GM12872 (cell line): ENCODE data around the gene APBB3.

Experiments used
- CTCF ChIP-seq: IDR thresholded peaks from 3 replicates; pipeline ENCODE4 v1.5.1; 2011; ENCODE audit warnings: low read depth, mild to moderate bottlenecking, low read length, moderate library complexity; ENCODE audit not compliant: insufficient read depth

The APBB3 gene

DNA sequence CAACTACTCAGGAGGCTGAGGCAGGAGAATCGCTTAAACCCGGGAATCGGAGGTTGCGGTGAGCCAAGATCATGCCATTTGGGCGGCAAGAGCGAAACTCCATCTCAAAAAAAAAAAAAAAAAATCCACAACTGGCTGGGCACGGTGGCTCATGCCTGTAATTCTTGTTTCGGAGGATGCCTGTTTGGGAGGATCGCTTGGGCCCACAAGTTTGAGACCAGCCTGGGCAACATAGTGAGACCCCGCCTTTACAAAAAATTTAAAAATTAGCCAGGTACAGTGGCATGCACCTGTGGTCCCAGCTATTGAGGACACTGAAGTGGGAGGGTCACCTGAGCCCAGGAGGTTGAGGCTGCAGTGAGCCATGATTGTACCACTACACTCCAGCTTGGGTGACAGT is 18.8 kb downstream of the APBB3 start:
- no peak for TF ChIP-seq CTCF

DNA sequence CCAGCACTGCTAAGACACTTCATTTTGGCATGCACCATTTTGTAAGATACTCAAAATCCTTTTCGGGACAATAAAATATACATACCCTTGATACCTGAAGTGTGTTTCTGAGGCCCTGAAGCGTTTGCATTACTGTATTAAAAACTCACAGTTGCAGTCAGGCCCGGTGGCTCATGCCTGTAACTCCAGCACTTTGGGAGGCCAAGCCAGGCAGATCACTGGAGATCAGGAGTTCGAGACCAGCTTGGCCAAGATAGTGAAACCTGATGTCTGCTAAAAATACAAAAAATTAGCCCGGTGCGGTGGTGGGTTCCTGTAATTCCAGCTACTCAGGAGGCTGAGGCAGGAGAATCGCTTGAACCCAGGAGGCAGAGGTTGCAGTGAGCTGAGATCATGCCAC is 19.4 kb downstream of the APBB3 start:
- no peak for TF ChIP-seq CTCF

- no peak for TF ChIP-seq CTCF
These were observed 21.4 kb downstream of the APBB3 start for GRCh38 chr5:140542972-140543371.

DNA sequence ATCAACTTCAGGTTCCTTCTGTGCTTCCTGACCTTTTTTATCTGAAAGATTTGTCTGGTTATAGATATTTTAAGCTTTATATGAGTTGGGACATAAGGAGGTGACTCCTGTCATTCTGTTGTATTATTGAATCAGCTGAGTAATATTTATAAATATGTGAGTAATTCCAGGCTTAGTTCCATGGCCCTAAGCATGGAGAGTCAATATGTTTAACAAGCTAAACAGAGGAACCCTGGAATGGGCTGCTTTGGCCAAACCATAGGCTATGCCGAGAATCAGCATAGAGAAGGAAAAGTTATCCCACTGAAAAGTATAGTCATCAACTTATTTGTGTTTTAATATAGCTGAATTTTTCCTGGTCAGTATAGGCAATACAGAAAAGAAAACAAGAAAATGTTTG is 24.2 kb downstream of the APBB3 start:
- TF ChIP-seq CTCF: no peak

- no peak for TF ChIP-seq CTCF
These were observed 40.4 kb downstream of the APBB3 start for GRCh38 chr5:140524003-140524402.

DNA sequence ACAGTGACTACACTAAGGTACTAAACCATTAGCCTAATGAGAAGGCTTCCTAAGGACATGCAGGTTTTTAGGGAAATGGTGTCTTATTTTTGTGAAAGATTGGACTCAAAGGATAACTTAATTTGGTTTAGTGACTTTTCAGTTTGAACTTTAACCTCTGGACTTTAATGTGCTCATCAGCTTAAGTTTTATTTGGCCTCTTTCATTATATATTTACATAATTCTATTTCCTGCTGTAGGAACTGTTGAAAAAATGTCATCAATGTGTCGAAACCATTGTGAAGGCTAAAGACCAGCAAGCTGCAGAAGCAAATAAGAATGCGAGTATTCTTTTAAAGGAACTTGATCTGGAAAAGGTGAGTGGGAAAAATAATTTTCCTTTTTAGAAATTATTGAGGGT is 51.3 kb downstream of the APBB3 start:
- TF ChIP-seq CTCF: no peak

DNA sequence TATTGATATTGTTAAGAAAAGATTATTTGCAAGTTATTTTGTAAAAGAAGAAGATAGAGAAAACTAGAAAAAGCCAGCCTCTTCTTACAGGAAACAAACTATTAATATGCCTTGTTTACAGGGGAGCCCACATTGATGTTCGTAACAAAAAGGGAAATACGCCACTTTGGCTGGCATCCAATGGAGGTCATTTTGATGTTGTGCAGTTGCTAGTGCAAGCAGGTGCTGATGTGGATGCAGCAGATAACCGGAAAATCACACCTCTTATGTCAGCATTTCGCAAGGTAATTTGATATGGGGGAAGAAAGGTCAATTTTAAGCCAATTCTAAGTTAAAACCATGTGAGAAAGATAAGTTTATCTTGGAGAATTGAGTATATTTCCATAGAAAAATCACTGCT is 54.5 kb downstream of the APBB3 start:
- no peak for TF ChIP-seq CTCF
